Activated CD4-positive, alpha-beta T cell treated with anti-CD3 and anti-CD28 coated beads for 36 hours (primary cell): ENCODE data around the gene COL3A1. TPM values are rescaled to one million over a fixed set of nuclear protein-coding genes. Genes with fewer than 3 reads are reported as not detected.

Source experiments
- ATAC-seq: fragments of 200-7000 bp; cut with Tn5 transposase; one replicate; pipeline ENCODE4 v1.10.0; 2021; ENCODE audit warnings: mild to moderate bottlenecking, moderate library complexity
- CTCF ChIA-PET: fragments of 350-600 bp; sonication (Branson Sonifier 250); formaldehyde crosslinking; loops from one replicate; lab custom pipeline; 2021; ENCODE audit warnings: antibody characterized with exemption; lab: Charles Lee
- POLR2A ChIA-PET: fragments of 350-600 bp; sonication (Branson Sonifier 250); formaldehyde crosslinking; loops from one replicate; lab custom pipeline; 2021; ENCODE audit warnings: antibody characterized with exemption, inconsistent platforms; lab: Charles Lee
- DNase-seq: peaks from one replicate; pipeline ENCODE4 v3.0.0-alpha.2; 2020
- H3K27ac Mint-ChIP-seq: one replicate; pipeline ENCODE4 v1.8.0; 2021; ENCODE audit warnings: mixed read lengths
- H3K27me3 Mint-ChIP-seq: one replicate; pipeline ENCODE4 v1.8.0; 2021; ENCODE audit warnings: mixed read lengths
- H3K36me3 Mint-ChIP-seq: one replicate; pipeline ENCODE4 v1.8.0; 2021; ENCODE audit warnings: low read depth, mixed read lengths
- H3K4me1 Mint-ChIP-seq: one replicate; pipeline ENCODE4 v1.8.0; 2021; ENCODE audit warnings: mixed read lengths
- H3K4me3 Mint-ChIP-seq: one replicate; pipeline ENCODE4 v1.8.0; 2021; ENCODE audit warnings: mild to moderate bottlenecking, moderate library complexity, mixed read lengths
- H3K9me3 Mint-ChIP-seq: one replicate; pipeline ENCODE4 v1.8.0; 2021; ENCODE audit warnings: low read depth, mixed read lengths
- intact Hi-C, 2 experiments: fragments of 100-400 bp; cut with DNase I in 1 of 2; cut with micrococcal nuclease in 1 of 2; formaldehyde crosslinking; loops; one replicate each; pipeline versions ENCODE4 v1.14.2 to v1.15.1; 2022 to 2024; cut with DNase I, micrococcal nuclease
- total RNA-seq, 2 experiments: library from RNA; stranded (reverse); gene quantifications; one replicate each; pipeline ENCODE4 v1.2.3, GENCODE V29; 2021

The COL3A1 gene
- total RNA-seq: under 1 TPM; 0.05 to 0.12 TPM

- ChIA-PET CTCF (no interaction called here), POLR2A (interaction anchor here (0.8 kb wide), 1 partner anchor 438 kb away, joined by 4 read pairs; no protein-coding TSS in a partner anchor)
- Mint-ChIP-seq H3K27me3 (peaks cover 15% of the 10 kb centered on the region), H3K9me3 (no peaks in the 10 kb centered on the region), H3K4me3 (no peak within 1 kb of the TSS), H3K36me3 (no peaks in the 10 kb centered on the region), H3K27ac (no peak within 1 kb of the TSS), H3K4me1 (peaks cover 12% of the 10 kb centered on the region)
- DNase-seq (no peak), ATAC-seq (no peak)
- intact Hi-C loops: no loop called here
Measured at GRCh38 chr2:188974164-188974563, at the start of gene COL3A1. Gene COL3A1 (plus strand): TSS chr2:188974373. CDS start chr2:188974490, 117 bp downstream.

GRCh38 chr2:188928643-188929042, 45.5 kb upstream of the COL3A1 start:
- POLR2A ChIA-PET: no interaction called here

GRCh38 chr2:188931361-188931760, 42.8 kb upstream of the COL3A1 start:
- Mint-ChIP-seq H3K4me1 (no peaks in the 10 kb centered on the region), H3K4me3 (no peak overlapping the region), H3K27me3 (no peaks in the 10 kb centered on the region), H3K9me3 (peaks cover 17% of the 10 kb centered on the region), H3K27ac (no peak overlapping the region), H3K36me3 (no peaks in the 10 kb centered on the region)
- ATAC-seq (no peak), DNase-seq (no peak)
- CTCF ChIA-PET: no interaction called here
- intact Hi-C loops: no loop called here
- POLR2A ChIA-PET: no interaction called here

More at GRCh38 chr2:188928643-188929042, 45.5 kb upstream of the COL3A1 start:
- ATAC-seq (no peak), DNase-seq (no peak)
- Mint-ChIP-seq H3K27me3 (no peaks in the 10 kb centered on the region), H3K9me3 (peaks cover 17% of the 10 kb centered on the region), H3K4me1 (no peaks in the 10 kb centered on the region), H3K4me3 (no peak overlapping the region), H3K27ac (no peak overlapping the region), H3K36me3 (no peaks in the 10 kb centered on the region)
- intact Hi-C loops: no loop called here
- CTCF ChIA-PET: no interaction called here

GRCh38 chr2:188937228-188938220, 36.6 kb upstream of the COL3A1 start:
- DNase-seq: no peak
- H3K36me3 Mint-ChIP-seq: no peaks in the 10 kb centered on the region
- no peak overlapping the region for H3K4me3 Mint-ChIP-seq
- intact Hi-C loops: no loop called here
- ChIA-PET POLR2A (no interaction called here), CTCF (no interaction called here)
- no peaks in the 10 kb centered on the region for H3K9me3 Mint-ChIP-seq
- no peaks in the 10 kb centered on the region for H3K4me1 Mint-ChIP-seq
- no peak overlapping the region for H3K27ac Mint-ChIP-seq
- no peaks in the 10 kb centered on the region for H3K27me3 Mint-ChIP-seq
- ATAC-seq: no peak

- CTCF ChIA-PET: no interaction called here
- H3K27me3 Mint-ChIP-seq: no peaks in the 10 kb centered on the region
- H3K36me3 Mint-ChIP-seq: no peaks in the 10 kb centered on the region
- H3K4me1 Mint-ChIP-seq: no peaks in the 10 kb centered on the region
- POLR2A ChIA-PET: no interaction called here
- no peaks in the 10 kb centered on the region for H3K9me3 Mint-ChIP-seq
- DNase-seq (no peak), ATAC-seq (no peak)
- intact Hi-C loops: no loop called here
- no peak overlapping the region for H3K4me3 Mint-ChIP-seq
- H3K27ac Mint-ChIP-seq: no peak overlapping the region
Measured at GRCh38 chr2:188940171-188940570, 34.0 kb upstream of the COL3A1 start.

GRCh38 chr2:188944442-188944841, 29.7 kb upstream of the COL3A1 start:
- no peaks in the 10 kb centered on the region for H3K9me3 Mint-ChIP-seq
- ATAC-seq (no peak), DNase-seq (no peak)
- no peak overlapping the region for H3K27ac Mint-ChIP-seq
- intact Hi-C loops: no loop called here
- ChIA-PET CTCF (no interaction called here), POLR2A (no interaction called here)
- H3K36me3 Mint-ChIP-seq: no peaks in the 10 kb centered on the region
- H3K4me1 Mint-ChIP-seq: no peaks in the 10 kb centered on the region
- no peaks in the 10 kb centered on the region for H3K27me3 Mint-ChIP-seq
- no peak overlapping the region for H3K4me3 Mint-ChIP-seq

GRCh38 chr2:188949046-188949818, 24.9 kb upstream of the COL3A1 start:
- DNase-seq: no peak
- no peaks in the 10 kb centered on the region for H3K27me3 Mint-ChIP-seq
- no peak overlapping the region for H3K27ac Mint-ChIP-seq
- H3K4me1 Mint-ChIP-seq: no peaks in the 10 kb centered on the region
- ChIA-PET POLR2A (no interaction called here), CTCF (no interaction called here)
- no peaks in the 10 kb centered on the region for H3K36me3 Mint-ChIP-seq
- no peak overlapping the region for H3K4me3 Mint-ChIP-seq
- no peak for ATAC-seq
- intact Hi-C loops: no loop called here
- H3K9me3 Mint-ChIP-seq: no peaks in the 10 kb centered on the region

- no peaks in the 10 kb centered on the region for H3K27me3 Mint-ChIP-seq
- ChIA-PET CTCF (no interaction called here), POLR2A (no interaction called here)
- peaks cover 6% of the 10 kb centered on the region for H3K4me1 Mint-ChIP-seq
- intact Hi-C loops: no loop called here
- no peaks in the 10 kb centered on the region for H3K36me3 Mint-ChIP-seq
- peaks cover 2% of the 10 kb centered on the region for H3K9me3 Mint-ChIP-seq
- DNase-seq (no peak), ATAC-seq (no peak)
- H3K27ac Mint-ChIP-seq: no peak overlapping the region
- H3K4me3 Mint-ChIP-seq: no peak overlapping the region
Measured at GRCh38 chr2:188952901-188953300, 21.3 kb upstream of the COL3A1 start.

- peaks cover 2% of the 10 kb centered on the region for H3K9me3 Mint-ChIP-seq
- ATAC-seq (no peak), DNase-seq (no peak)
- H3K27ac Mint-ChIP-seq: no peak overlapping the region
- H3K27me3 Mint-ChIP-seq: peaks cover under 1% of the 10 kb centered on the region
- no peak overlapping the region for H3K4me3 Mint-ChIP-seq
- H3K4me1 Mint-ChIP-seq: peaks cover 6% of the 10 kb centered on the region
- ChIA-PET POLR2A (no interaction called here), CTCF (no interaction called here)
- intact Hi-C loops: no loop called here
- H3K36me3 Mint-ChIP-seq: no peaks in the 10 kb centered on the region
Measured at GRCh38 chr2:188956290-188956689, 17.9 kb upstream of the COL3A1 start.

GRCh38 chr2:188956961-188957360, 17.2 kb upstream of the COL3A1 start:
- no peak for ATAC-seq
- H3K27me3 Mint-ChIP-seq: peaks cover 5% of the 10 kb centered on the region
- peaks cover 6% of the 10 kb centered on the region for H3K4me1 Mint-ChIP-seq
- no peak for DNase-seq
- ChIA-PET POLR2A (no interaction called here), CTCF (no interaction called here)
- H3K36me3 Mint-ChIP-seq: no peaks in the 10 kb centered on the region
- intact Hi-C loops: no loop called here
- no peak overlapping the region for H3K4me3 Mint-ChIP-seq
- H3K27ac Mint-ChIP-seq: no peak overlapping the region
- peaks cover 2% of the 10 kb centered on the region for H3K9me3 Mint-ChIP-seq

GRCh38 chr2:188957646-188958045, 16.5 kb upstream of the COL3A1 start:
- Mint-ChIP-seq H3K36me3 (no peaks in the 10 kb centered on the region), H3K4me1 (peaks cover 6% of the 10 kb centered on the region), H3K4me3 (no peak overlapping the region), H3K27me3 (peaks cover 5% of the 10 kb centered on the region), H3K27ac (no peak overlapping the region), H3K9me3 (peaks cover 2% of the 10 kb centered on the region)
- no peak for DNase-seq
- CTCF ChIA-PET: no interaction called here
- intact Hi-C loops: no loop called here
- POLR2A ChIA-PET: no interaction called here
- ATAC-seq: no peak
